ENCODE results near the gene NLRP5.
"Not testable (repeated sequence)": the region's sequence is repeated elsewhere in the genome, so short reads cannot be mapped to it uniquely, and the experiment has no call there.

NLRP5 gene

GRCh38 chr19:55986487-55986886, at the start of gene NLRP5:
NLRP5 (plus strand) TSS chr19:55986775.
- DNase-seq, result no peak
- intact Hi-C loops (cut with DNase I), result no loop called here

- intact Hi-C loops (cut with DNase I), result no loop called here
- DNase-seq, result no peak
Measured at GRCh38 chr19:55939206-55939605, 47.4 kb upstream of the NLRP5 start.

GRCh38 chr19:55940306-55940705, 46.3 kb upstream of the NLRP5 start:
- intact Hi-C loops (cut with DNase I), result no loop called here
- no peak for DNase-seq

- intact Hi-C loops (cut with DNase I), result no loop called here
- no peak for DNase-seq
Measured at GRCh38 chr19:55947532-55947931, 39.0 kb upstream of the NLRP5 start, which contains the start of gene NLRP8. NLRP8 (plus strand) TSS chr19:55947832.

GRCh38 chr19:55950566-55950965, 36.0 kb upstream of the NLRP5 start:
- DNase-seq; intact Hi-C loops (cut with DNase I): not testable (repeated sequence)

- DNase-seq, result no peak
- intact Hi-C loops (cut with DNase I), result no loop called here
Measured at GRCh38 chr19:55956431-55956830, 30.1 kb upstream of the NLRP5 start.

- intact Hi-C loops (cut with DNase I), result no loop called here
- no peak for DNase-seq
Measured at GRCh38 chr19:55958356-55958755, 28.2 kb upstream of the NLRP5 start.

GRCh38 chr19:55959996-55960675, 26.4 kb upstream of the NLRP5 start:
- DNase-seq, result no peak
- intact Hi-C loops (cut with DNase I), result no loop called here

- DNase-seq, result no peak
- intact Hi-C loops (cut with DNase I), result no loop called here
Measured at GRCh38 chr19:55962186-55962585, 24.4 kb upstream of the NLRP5 start.

GRCh38 chr19:55973982-55974381, 12.6 kb upstream of the NLRP5 start:
- DNase-seq, result no peak
- intact Hi-C loops (cut with DNase I), result no loop called here

- no peak for DNase-seq
- intact Hi-C loops (cut with DNase I), result no loop called here
Measured at GRCh38 chr19:55980415-55980814, 6.2 kb upstream of the NLRP5 start.

- intact Hi-C loops (cut with DNase I), result no loop called here
- no peak for DNase-seq
Measured at GRCh38 chr19:55985254-55985653, 1.3 kb upstream of the NLRP5 start.

GRCh38 chr19:55990831-55991230, 4.3 kb downstream of the NLRP5 start:
- intact Hi-C loops (cut with DNase I), result no loop called here
- DNase-seq, result no peak

GRCh38 chr19:55993492-55993891, 6.9 kb downstream of the NLRP5 start:
- DNase-seq, result no peak
- intact Hi-C loops (cut with DNase I), result no loop called here

GRCh38 chr19:56014765-56015164, 28.2 kb downstream of the NLRP5 start:
- no peak for DNase-seq
- intact Hi-C loops (cut with DNase I), result no loop called here

- DNase-seq, result no peak
- intact Hi-C loops (cut with DNase I), result no loop called here
Measured at GRCh38 chr19:56015756-56016155, 29.2 kb downstream of the NLRP5 start.

- intact Hi-C loops (cut with DNase I); DNase-seq: not testable (repeated sequence)
Measured at GRCh38 chr19:56019325-56019724, 32.8 kb downstream of the NLRP5 start.

GRCh38 chr19:56020355-56020975, 33.9 kb downstream of the NLRP5 start:
- intact Hi-C loops (cut with DNase I), result not testable (repeated sequence)

GRCh38 chr19:56026769-56027168, 40.2 kb downstream of the NLRP5 start:
- DNase-seq, result no peak
- intact Hi-C loops (cut with DNase I), result no loop called here

More at GRCh38 chr19:56020355-56020975, 33.9 kb downstream of the NLRP5 start:
- DNase-seq, result not testable (repeated sequence)

- no peak for DNase-seq
- intact Hi-C loops (cut with DNase I), result no loop called here
Measured at GRCh38 chr19:56053596-56053995, 67.0 kb downstream of the NLRP5 start.

GRCh38 chr19:56066152-56067023, 79.8 kb downstream of the NLRP5 start:
- intact Hi-C loops (cut with DNase I), result no loop called here
- DNase-seq, result peak in 9 of 10 donors; percentile 51 to 94 (median 75)

Measured in posterior cingulate gyrus (tissue), 11 donors.